GM12878 (cell line): ENCODE results near the gene FN3K. TPM values are rescaled to one million over a fixed set of nuclear protein-coding genes. Genes with fewer than 3 reads are reported as not detected.

Experiments
- CBX3 ChIP-seq: fragments of 200-600 bp; sonication (generic); IDR thresholded peaks from 2 replicates; pipeline ENCODE4 v1.6.1; 2016; ENCODE audit warnings: low read depth, borderline replicate concordance
- CBX5 ChIP-seq: sonication (generic); IDR thresholded peaks from 2 replicates; pipeline ENCODE4 v1.6.1; 2016; ENCODE audit warnings: low read depth, moderate library complexity, mild to moderate bottlenecking, inconsistent platforms
- CHD2 ChIP-seq: IDR thresholded peaks from 2 replicates; pipeline ENCODE4 v1.6.1; 2011; ENCODE audit warnings: low read depth, low read length, improper control_type of control experiment, borderline replicate concordance
- ETV6 ChIP-seq, 2 experiments: fragments of 450-650 bp in 1 of 2; IDR thresholded peaks in 1 of 2; conservative IDR thresholded peaks in 1 of 2; 2 replicates each; pipeline ENCODE4 v1.6.1; 2014; ENCODE audit warnings: antibody characterized with exemption in 1 of 2, borderline replicate concordance in 1 of 2, low read depth in 1 of 2, mild to moderate bottlenecking in 1 of 2, moderate library complexity in 1 of 2
- HDGF ChIP-seq: fragments of 450-650 bp; IDR thresholded peaks from 2 replicates; pipeline ENCODE4 v1.6.1; 2016; ENCODE audit warnings: antibody characterized with exemption
- IRF4 ChIP-seq: IDR thresholded peaks from 2 replicates; pipeline ENCODE4 v1.6.1; 2011; ENCODE audit warnings: low read depth, low read length
- NFIC ChIP-seq: IDR thresholded peaks from 2 replicates; pipeline ENCODE4 v1.6.1; 2012; ENCODE audit warnings: low read depth, mild to moderate bottlenecking, inconsistent platforms, low read length, moderate library complexity
- NR2C1 ChIP-seq: fragments of 450-650 bp; IDR thresholded peaks from 2 replicates; pipeline ENCODE4 v1.6.1; 2017; ENCODE audit warnings: antibody characterized with exemption, mild to moderate bottlenecking, moderate library complexity
- RCOR1 ChIP-seq: conservative IDR thresholded peaks from 2 replicates; pipeline ENCODE4 v1.6.1; 2012; ENCODE audit warnings: low read depth, low read length, improper control_type of control experiment
- TAF1 ChIP-seq: IDR thresholded peaks from 2 replicates; pipeline ENCODE4 v1.6.1; 2011; ENCODE audit warnings: mild to moderate bottlenecking, low read depth, low read length, borderline replicate concordance
- TCF3 ChIP-seq: IDR thresholded peaks from 2 replicates; pipeline ENCODE4 v1.6.1; 2012; ENCODE audit warnings: low read depth, mild to moderate bottlenecking, low read length, borderline replicate concordance; ENCODE audit not compliant: insufficient read depth
- WRNIP1 ChIP-seq: IDR thresholded peaks from 2 replicates; pipeline ENCODE4 v1.6.1; 2011; ENCODE audit warnings: low read depth, low read length, improper control_type of control experiment, borderline replicate concordance
- polyA plus RNA-seq, 11 experiments: library from polyadenylated mRNA; depleted of rRNA in 4 of 11; unstranded in 6 of 11; stranded (reverse) in 5 of 11; fragments of >200 nt; fragmentation: Nextera tagmentation in 4 of 11; fragmentation: Illumina TruSeq in 1 of 11; extraction: Ambion mirVana in 4 of 11; extraction: Trizol in 1 of 11; gene quantifications; 1 replicate in 1 of 11; 2 replicates in 10 of 11; pipeline versions ENCODE4 v1.2.1 to v1.2.3, GENCODE V29; 2011 to 2016; ENCODE audit warnings: inconsistent platforms in 2 of 11, missing spikeins in 2 of 11, low read depth in 1 of 11
- total RNA-seq, 4 experiments: library from RNA; depleted of rRNA in 3 of 4; stranded (reverse); fragments of >200 nt in 3 of 4; fragmentation: Illumina TruSeq in 1 of 4; extraction: Trizol in 1 of 4; gene quantifications; 2 replicates each; pipeline versions ENCODE4 v1.2.1 to v1.2.3, GENCODE V29; 2013 to 2021
- TF ChIP-seq, protein P1 (sequence below): fragments of 450-650 bp; formaldehyde crosslinking; IDR thresholded peaks from 2 replicates; pipeline ENCODE4 v1.4.0; 2022; ENCODE audit warnings: mild to moderate bottlenecking, moderate library complexity
- TF ChIP-seq, protein P2 (sequence below): fragments of 450-650 bp; IDR thresholded peaks from 2 replicates; pipeline ENCODE4 v1.6.1; 2017; ENCODE audit warnings: low read depth, mild to moderate bottlenecking, moderate library complexity
- TF ChIP-seq, protein P3 (sequence below): fragments of 450-650 bp; IDR thresholded peaks from 2 replicates; pipeline ENCODE4 v1.6.1; 2016; ENCODE audit warnings: mild to moderate bottlenecking
- TF ChIP-seq, protein P4 (sequence below): IDR thresholded peaks from 2 replicates; pipeline ENCODE4 v1.6.1; 2012; ENCODE audit warnings: mild to moderate bottlenecking, low read depth, low read length

Gene FN3K
- total and polyA plus RNA-seq, 10 of the 15 experiments (the other 5 are each of a cell fraction or from before 2014, with no cell fraction given) = 0.08 to 0.51 (median 0.17) TPM; not detected in 7

DNA sequence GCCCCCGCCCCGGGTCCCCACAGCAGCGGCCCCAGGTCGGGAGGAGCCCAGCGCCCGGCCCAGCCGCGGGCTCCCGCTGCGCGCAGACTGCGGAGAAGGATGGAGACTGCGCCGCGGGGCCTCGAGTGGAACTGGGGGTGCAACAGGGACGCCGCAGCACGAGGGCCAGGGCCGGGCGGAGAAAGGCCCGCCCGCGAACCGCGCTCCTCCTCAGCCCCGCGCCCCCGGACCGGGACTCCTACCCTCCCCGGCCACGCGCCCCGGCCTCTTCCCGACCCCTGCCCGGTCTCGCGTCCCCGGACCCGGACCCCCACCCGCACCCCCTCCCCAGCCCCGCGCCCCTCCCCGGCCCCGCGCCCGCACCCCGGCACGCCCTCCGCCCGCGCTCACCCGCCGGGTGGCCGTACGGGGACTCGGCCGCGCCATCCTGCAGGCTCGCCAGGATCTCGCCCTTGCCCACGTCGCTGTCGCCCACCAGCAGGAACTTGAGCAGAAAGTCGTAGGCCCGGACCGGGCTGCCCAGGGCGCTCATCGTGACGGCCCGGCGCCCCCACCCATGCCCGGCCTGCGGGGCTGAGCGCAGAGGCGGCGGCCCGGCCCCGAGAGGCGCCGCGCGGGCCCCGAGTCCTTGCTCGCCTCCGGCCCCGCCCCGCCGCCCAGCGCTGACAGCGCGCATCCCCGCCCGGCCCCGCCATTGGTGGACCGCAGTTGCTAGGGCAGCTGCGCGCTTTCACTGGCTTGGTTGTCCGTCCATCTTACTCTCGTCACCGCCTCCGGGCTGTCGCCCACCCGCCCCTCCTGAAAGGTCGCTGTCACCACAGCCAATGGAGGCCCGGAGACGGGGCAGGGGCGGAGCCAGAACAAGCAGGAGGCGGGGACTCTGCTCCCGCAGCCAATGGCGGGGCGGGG is 37.1 kb upstream of the FN3K start, which contains the start of gene RAB40B (continued):
- TF ChIP-seq, protein P1, sequence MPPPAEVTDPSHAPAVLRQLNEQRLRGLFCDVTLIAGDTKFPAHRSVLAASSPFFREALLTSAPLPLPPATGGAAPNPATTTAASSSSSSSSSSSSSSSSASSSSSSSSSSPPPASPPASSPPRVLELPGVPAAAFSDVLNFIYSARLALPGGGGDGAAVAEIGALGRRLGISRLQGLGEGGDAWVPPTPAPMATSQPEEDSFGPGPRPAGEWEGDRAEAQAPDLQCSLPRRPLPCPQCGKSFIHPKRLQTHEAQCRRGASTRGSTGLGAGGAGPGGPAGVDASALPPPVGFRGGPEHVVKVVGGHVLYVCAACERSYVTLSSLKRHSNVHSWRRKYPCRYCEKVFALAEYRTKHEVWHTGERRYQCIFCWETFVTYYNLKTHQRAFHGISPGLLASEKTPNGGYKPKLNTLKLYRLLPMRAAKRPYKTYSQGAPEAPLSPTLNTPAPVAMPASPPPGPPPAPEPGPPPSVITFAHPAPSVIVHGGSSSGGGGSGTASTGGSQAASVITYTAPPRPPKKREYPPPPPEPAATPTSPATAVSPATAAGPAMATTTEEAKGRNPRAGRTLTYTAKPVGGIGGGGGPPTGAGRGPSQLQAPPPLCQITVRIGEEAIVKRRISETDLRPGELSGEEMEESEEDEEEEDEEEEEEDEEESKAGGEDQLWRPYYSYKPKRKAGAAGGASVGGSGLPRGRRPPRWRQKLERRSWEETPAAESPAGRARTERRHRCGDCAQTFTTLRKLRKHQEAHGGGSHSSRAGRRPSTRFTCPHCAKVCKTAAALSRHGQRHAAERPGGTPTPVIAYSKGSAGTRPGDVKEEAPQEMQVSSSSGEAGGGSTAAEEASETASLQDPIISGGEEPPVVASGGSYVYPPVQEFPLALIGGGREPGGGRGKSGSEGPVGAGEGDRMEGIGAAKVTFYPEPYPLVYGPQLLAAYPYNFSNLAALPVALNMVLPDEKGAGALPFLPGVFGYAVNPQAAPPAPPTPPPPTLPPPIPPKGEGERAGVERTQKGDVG (CRISPR knock-in tag) = no peak
- TF ChIP-seq NFIC (no peak), ETV6 (conservative IDR thresholded peaks at IDR 0.05 in 1 of 2, IDR thresholded peaks at IDR 0.05 in 1 of 2; ENCODE audit: borderline replicate concordance in 1 of 2, low read depth in 1 of 2) (no peak), WRNIP1 (no peak), TAF1 (no peak), HDGF (no peak), TCF3 (no peak), CBX3 (no peak), RCOR1 (no peak), IRF4 (no peak), CBX5 (no peak), NR2C1 (peak; percentile 39), CHD2 (peak; percentile 89)
- TF ChIP-seq, protein P2, sequence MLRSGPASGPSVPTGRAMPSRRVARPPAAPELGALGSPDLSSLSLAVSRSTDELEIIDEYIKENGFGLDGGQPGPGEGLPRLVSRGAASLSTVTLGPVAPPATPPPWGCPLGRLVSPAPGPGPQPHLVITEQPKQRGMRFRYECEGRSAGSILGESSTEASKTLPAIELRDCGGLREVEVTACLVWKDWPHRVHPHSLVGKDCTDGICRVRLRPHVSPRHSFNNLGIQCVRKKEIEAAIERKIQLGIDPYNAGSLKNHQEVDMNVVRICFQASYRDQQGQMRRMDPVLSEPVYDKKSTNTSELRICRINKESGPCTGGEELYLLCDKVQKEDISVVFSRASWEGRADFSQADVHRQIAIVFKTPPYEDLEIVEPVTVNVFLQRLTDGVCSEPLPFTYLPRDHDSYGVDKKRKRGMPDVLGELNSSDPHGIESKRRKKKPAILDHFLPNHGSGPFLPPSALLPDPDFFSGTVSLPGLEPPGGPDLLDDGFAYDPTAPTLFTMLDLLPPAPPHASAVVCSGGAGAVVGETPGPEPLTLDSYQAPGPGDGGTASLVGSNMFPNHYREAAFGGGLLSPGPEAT = no peak
- TF ChIP-seq, protein P3, sequence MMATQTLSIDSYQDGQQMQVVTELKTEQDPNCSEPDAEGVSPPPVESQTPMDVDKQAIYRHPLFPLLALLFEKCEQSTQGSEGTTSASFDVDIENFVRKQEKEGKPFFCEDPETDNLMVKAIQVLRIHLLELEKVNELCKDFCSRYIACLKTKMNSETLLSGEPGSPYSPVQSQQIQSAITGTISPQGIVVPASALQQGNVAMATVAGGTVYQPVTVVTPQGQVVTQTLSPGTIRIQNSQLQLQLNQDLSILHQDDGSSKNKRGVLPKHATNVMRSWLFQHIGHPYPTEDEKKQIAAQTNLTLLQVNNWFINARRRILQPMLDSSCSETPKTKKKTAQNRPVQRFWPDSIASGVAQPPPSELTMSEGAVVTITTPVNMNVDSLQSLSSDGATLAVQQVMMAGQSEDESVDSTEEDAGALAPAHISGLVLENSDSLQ = peak; percentile 98
- TF ChIP-seq, protein P4, sequence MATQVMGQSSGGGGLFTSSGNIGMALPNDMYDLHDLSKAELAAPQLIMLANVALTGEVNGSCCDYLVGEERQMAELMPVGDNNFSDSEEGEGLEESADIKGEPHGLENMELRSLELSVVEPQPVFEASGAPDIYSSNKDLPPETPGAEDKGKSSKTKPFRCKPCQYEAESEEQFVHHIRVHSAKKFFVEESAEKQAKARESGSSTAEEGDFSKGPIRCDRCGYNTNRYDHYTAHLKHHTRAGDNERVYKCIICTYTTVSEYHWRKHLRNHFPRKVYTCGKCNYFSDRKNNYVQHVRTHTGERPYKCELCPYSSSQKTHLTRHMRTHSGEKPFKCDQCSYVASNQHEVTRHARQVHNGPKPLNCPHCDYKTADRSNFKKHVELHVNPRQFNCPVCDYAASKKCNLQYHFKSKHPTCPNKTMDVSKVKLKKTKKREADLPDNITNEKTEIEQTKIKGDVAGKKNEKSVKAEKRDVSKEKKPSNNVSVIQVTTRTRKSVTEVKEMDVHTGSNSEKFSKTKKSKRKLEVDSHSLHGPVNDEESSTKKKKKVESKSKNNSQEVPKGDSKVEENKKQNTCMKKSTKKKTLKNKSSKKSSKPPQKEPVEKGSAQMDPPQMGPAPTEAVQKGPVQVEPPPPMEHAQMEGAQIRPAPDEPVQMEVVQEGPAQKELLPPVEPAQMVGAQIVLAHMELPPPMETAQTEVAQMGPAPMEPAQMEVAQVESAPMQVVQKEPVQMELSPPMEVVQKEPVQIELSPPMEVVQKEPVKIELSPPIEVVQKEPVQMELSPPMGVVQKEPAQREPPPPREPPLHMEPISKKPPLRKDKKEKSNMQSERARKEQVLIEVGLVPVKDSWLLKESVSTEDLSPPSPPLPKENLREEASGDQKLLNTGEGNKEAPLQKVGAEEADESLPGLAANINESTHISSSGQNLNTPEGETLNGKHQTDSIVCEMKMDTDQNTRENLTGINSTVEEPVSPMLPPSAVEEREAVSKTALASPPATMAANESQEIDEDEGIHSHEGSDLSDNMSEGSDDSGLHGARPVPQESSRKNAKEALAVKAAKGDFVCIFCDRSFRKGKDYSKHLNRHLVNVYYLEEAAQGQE = no peak
